Activated naive CD8-positive, alpha-beta T cell treated with anti-CD3 and anti-CD28 coated beads, Interleukin-2, amount 50 U/mL, for 16 hours (primary cell): ENCODE results near the gene RNF20.
"Not testable (repeated sequence)": the region's sequence is repeated elsewhere in the genome, so short reads cannot be mapped to it uniquely, and the experiment has no call there.

Source experiments
- DNase-seq: peaks from one replicate; pipeline ENCODE4 v3.0.0-alpha.2; 2020; ENCODE audit warnings: low read depth, low spot score

The RNF20 gene

GRCh38 chr9:101536938-101537337 is 3.3 kb downstream of the RNF20 start:
- no peak for DNase-seq

GRCh38 chr9:101540069-101540468 is 6.4 kb downstream of the RNF20 start:
- no peak for DNase-seq

- DNase-seq, result no peak
Measured at GRCh38 chr9:101543098-101543735, 9.6 kb downstream of the RNF20 start.

- not testable (repeated sequence) for DNase-seq
Measured at GRCh38 chr9:101549472-101550098, 15.9 kb downstream of the RNF20 start.

GRCh38 chr9:101561740-101562139 is 28.1 kb downstream of the RNF20 start:
- no peak for DNase-seq

GRCh38 chr9:101562966-101563365 is 29.3 kb downstream of the RNF20 start:
- DNase-seq, result no peak

GRCh38 chr9:101564252-101564651 is 30.6 kb downstream of the RNF20 start:
- no peak for DNase-seq

- DNase-seq, result no peak
Measured at GRCh38 chr9:101566904-101567724, 33.5 kb downstream of the RNF20 start.

- no peak for DNase-seq
Measured at GRCh38 chr9:101567725-101568350, 34.2 kb downstream of the RNF20 start.

GRCh38 chr9:101569741-101570501 is 36.3 kb downstream of the RNF20 start:
- DNase-seq, result no peak

GRCh38 chr9:101571114-101571513 is 37.5 kb downstream of the RNF20 start:
- no peak for DNase-seq

GRCh38 chr9:101572316-101572715 is 38.7 kb downstream of the RNF20 start:
- no peak for DNase-seq

- DNase-seq, result no peak
Measured at GRCh38 chr9:101574731-101575333, 41.2 kb downstream of the RNF20 start.

- no peak for DNase-seq
Measured at GRCh38 chr9:101578378-101578777, 44.7 kb downstream of the RNF20 start.

- DNase-seq, result no peak
Measured at GRCh38 chr9:101579711-101580545, 46.3 kb downstream of the RNF20 start.

- DNase-seq, result no peak
Measured at GRCh38 chr9:101582553-101582952, 48.9 kb downstream of the RNF20 start.

- no peak for DNase-seq
Measured at GRCh38 chr9:101585740-101586139, 52.1 kb downstream of the RNF20 start.

- no peak for DNase-seq
Measured at GRCh38 chr9:101586651-101587050, 53.0 kb downstream of the RNF20 start.

GRCh38 chr9:101587332-101588043 is 53.8 kb downstream of the RNF20 start:
- DNase-seq, result no peak
